Adipocyte (in vitro differentiated cells): ENCODE measurements around the gene GATAD2A.
"Not testable (repeated sequence)": the region's sequence is repeated elsewhere in the genome, so short reads cannot be mapped to it uniquely, and the experiment has no call there.

Source experiments
- DNase-seq: peaks from one replicate; pipeline ENCODE4 v3.0.0-alpha.2; 2015; ENCODE audit warnings: low read depth
- H3K27me3 ChIP-seq: replicated peaks from 2 replicates; pipeline ENCODE4 v1.7.0; 2013; ENCODE audit warnings: mild to moderate bottlenecking, low read length, moderate library complexity; ENCODE audit not compliant: control insufficient read depth, insufficient read depth
- H3K36me3 ChIP-seq: 2 replicates; pipeline ENCODE4 v1.7.0; 2013; ENCODE audit warnings: low read length, mild to moderate bottlenecking, moderate library complexity; ENCODE audit not compliant: control insufficient read depth, insufficient read depth, severe bottlenecking
- H3K4me1 ChIP-seq: 2 replicates; pipeline ENCODE4 v1.7.0; 2013; ENCODE audit warnings: mild to moderate bottlenecking, low read length, moderate library complexity; ENCODE audit not compliant: control insufficient read depth, insufficient read depth
- H3K4me3 ChIP-seq: 2 replicates; pipeline ENCODE4 v1.7.0; 2013; ENCODE audit warnings: mild to moderate bottlenecking, low read length, moderate library complexity
- H3K9ac ChIP-seq: 2 replicates; pipeline ENCODE4 v1.7.0; 2013; ENCODE audit warnings: mild to moderate bottlenecking, low read length, moderate library complexity
- H3K9me3 ChIP-seq: 2 replicates; pipeline ENCODE4 v1.7.0; 2013; ENCODE audit warnings: mild to moderate bottlenecking, low read length, moderate library complexity; ENCODE audit not compliant: control insufficient read depth

GATAD2A gene

DNA sequence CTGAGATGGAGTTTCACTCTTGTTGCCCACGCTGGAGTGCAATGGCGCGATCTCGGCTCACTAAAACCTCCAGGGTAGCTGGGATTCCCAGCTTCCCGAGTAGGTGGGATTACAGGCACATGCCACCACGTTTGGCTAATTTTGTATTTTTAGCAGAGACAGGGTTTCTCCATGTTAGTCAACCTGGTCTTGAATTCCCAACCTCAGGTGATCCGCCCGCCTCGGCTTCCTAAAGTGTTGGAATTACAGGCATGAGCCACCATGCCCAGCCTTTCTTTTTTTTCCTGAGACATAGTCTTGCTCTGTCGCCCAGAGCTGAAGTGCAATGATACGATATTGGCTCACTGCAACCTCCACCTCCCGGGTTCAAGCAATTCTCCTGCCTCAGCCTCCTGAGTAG lies 25.2 kb upstream of the GATAD2A start:
- DNase-seq, H3K9ac ChIP-seq, H3K36me3 ChIP-seq, H3K4me3 ChIP-seq, H3K27me3 ChIP-seq, H3K9me3 ChIP-seq: not testable (repeated sequence)
- peaks cover 11% of the 10 kb centered on the region for H3K4me1 ChIP-seq

DNA sequence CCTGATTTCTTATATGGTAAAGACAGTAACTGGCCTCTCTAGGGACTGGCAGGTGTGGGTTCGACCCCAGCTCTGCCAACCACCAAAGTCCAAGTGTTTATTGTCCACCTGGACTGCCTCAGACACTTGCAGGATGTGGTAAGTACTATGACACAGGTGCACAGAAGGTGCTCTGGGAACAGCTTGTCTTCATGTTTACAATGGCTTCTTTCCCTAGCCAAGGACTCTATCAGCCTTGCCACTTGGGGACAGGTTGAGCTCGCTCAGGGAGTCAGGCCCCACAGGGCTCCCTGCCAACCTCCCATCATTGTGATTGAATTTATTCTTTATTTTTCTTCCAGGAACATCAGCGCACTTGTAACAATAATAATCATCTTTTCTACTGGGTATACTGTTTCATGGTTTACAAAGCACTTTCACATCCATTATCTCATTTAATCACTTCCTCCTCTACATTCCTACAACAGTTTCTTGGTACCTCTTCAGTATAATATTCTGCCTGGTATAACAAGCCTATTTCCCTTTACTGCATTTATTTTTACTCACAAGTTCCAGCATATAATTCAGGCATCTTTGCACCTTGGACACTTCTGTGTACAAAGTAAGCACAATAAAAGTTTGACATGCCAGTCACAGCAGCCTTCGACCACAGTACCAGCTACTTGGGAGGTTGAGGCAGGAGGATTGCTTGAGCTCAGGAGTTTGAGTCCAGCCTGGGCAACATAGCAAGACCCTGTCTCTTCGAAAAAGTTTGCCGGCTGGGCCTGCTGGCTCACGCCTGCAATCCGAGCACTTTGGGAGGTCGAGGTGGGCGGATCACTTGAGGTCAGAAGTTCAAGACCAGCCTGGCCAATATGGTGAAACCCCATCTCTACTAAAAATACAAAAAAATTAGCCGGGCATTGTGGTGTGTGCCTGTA lies 24.2 kb upstream of the GATAD2A start:
- H3K4me3 ChIP-seq, result no peak overlapping the region
- DNase-seq, result no peak
- H3K9ac ChIP-seq, result no peak overlapping the region
- H3K4me1 ChIP-seq, result peaks cover 12% of the 10 kb centered on the region
- no peaks in the 10 kb centered on the region for H3K27me3 ChIP-seq
- no peaks in the 10 kb centered on the region for H3K36me3 ChIP-seq
- no peaks in the 10 kb centered on the region for H3K9me3 ChIP-seq

DNA sequence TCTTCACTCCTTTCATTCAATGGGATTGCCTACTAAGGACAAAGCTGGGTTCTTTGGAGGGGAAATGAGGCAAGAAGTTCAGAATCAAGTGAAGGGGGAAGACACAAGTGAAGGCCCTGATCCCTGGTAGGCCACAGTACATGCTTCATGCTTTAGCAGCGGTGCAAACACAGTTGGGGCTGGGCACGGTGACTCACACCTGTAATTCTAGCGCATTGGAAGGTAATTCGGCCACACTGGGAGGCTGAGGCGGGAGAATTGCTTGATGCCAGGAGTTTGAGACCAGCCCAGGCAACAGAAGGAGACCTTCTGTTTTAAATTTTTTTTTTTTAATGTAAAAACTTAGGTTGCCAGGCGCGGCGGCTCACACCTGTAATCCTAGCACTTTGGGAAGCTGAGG lies 23.4 kb upstream of the GATAD2A start:
- H3K9me3 ChIP-seq, result no peaks in the 10 kb centered on the region
- H3K9ac ChIP-seq, result no peak overlapping the region
- no peaks in the 10 kb centered on the region for H3K36me3 ChIP-seq
- H3K27me3 ChIP-seq, result no peaks in the 10 kb centered on the region
- H3K4me1 ChIP-seq, result peaks cover 19% of the 10 kb centered on the region
- no peak for DNase-seq
- no peak overlapping the region for H3K4me3 ChIP-seq

DNA sequence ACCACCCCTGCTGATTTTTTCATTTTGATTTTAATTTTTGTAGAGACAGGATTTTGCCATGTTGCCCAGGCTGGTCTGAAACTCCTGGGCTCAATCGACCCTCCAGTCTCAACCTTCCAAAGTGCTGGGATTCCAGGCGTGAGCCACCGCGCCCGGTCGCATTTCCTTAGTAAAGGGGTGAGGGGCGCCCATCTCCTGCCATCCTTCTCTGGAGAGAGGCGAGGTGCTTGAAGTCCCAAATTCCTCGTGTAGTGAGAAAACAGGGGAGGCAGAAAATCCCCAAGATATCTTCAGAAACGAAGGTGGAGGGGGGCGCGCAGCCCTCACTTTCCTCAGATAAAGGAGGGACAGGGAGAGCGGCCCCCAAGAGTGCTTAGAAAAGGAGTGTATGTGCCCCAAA lies 21.0 kb upstream of the GATAD2A start:
- DNase-seq, result no peak
- H3K4me3 ChIP-seq, result peak overlapping the region; percentile 83
- no peaks in the 10 kb centered on the region for H3K27me3 ChIP-seq
- H3K9ac ChIP-seq, result peak overlapping the region; percentile 93
- peaks cover 28% of the 10 kb centered on the region for H3K4me1 ChIP-seq
- no peaks in the 10 kb centered on the region for H3K9me3 ChIP-seq
- no peaks in the 10 kb centered on the region for H3K36me3 ChIP-seq

DNA sequence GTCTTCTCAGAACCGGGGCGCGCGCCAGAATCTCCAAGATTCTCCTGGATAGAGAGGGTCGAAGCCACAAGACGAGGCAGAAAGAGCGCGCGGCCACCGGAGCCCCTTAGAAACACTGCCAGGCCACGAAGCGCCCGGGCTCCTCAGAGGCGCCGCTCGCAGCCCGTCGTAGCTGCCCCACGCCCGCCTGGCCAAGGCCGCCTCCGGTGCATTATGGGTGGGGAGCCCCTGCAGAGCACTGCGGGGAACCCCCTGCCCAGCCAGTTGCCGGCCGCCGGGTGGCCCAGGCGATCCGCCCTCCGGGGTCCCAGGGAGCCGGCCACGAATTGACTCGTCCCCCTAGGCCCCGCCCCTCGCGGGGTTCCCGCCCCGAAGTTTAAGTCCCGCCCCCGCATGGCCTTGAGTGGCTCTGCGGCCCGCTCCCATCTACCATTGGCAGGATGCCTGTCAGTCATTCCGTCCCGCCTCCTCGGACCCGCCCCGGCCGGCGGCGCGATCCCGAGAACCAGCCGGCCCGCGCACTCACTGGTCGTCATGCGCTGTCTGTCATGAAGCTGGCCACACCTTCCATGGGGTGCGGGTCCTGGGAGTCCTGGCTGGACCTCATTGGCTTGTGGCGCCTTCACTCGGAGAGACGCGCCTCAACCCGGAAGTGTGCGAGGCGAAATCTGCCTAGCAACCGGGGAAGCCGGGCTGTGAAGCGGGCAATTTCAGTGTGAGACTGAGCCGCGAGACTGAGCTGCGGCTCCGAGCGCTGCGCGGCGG lies 20.2 kb upstream of the GATAD2A start:
- Histone ChIP-seq H3K27me3 (no peaks in the 10 kb centered on the region), H3K4me3 (peak overlapping the region; percentile 92), H3K9ac (peak overlapping the region; percentile 94), H3K4me1 (peaks cover 25% of the 10 kb centered on the region), H3K9me3 (no peaks in the 10 kb centered on the region), H3K36me3 (no peaks in the 10 kb centered on the region)
- DNase-seq, result peak; percentile 100

DNA sequence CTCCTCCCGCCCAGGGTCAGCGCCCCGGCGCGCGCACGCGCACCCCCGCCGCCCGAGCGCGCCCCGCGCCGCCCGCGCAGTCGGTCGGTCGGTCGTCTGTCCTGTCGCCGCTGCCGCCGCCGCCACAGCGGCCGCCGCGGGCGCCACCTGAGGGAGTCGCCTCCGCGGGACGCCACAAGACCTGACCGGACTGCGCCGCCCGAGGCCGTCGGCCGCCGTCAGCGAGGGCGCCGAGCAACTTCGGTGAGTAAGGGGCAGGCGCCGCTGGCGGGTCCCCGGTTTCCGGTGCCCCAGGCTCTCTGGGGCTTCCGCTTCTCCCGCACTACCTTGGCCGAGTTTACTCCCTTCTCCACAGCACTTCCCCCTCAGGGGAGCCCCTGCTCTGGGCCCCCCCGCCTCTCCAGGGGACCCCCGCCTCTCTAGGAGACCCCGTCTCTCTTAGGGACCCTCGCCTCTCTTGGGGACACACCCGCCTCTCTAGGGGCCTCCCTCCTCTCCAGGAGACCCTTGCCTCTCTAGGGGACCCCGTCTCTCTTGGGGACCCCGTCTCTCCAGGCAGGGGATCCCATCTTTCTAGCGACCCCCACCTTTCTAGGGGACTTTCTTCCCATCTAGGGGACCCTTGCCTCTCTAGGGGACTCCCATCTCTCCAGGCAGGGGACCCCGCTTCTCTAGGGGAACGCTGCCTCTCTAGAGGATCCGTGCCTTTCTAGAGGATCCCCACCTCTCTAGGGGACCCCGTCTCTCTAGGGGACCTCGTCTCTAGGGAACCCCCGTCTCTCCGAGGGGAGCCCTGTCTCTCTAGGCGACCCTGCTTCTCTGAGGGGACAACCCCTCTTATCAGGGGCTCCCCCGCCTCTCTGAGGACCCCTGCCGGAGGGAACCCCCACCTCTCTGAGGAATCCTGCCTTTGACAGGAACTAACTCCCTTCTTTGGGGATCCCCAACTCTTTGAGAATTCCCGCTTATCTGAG lies 19.3 kb upstream of the GATAD2A start:
- Histone ChIP-seq H3K9ac (peak overlapping the region; percentile 94), H3K27me3 (no peaks in the 10 kb centered on the region), H3K4me3 (peak overlapping the region; percentile 92), H3K4me1 (peaks cover 25% of the 10 kb centered on the region), H3K36me3 (no peaks in the 10 kb centered on the region), H3K9me3 (no peaks in the 10 kb centered on the region)
- DNase-seq, result peak; percentile 34

DNA sequence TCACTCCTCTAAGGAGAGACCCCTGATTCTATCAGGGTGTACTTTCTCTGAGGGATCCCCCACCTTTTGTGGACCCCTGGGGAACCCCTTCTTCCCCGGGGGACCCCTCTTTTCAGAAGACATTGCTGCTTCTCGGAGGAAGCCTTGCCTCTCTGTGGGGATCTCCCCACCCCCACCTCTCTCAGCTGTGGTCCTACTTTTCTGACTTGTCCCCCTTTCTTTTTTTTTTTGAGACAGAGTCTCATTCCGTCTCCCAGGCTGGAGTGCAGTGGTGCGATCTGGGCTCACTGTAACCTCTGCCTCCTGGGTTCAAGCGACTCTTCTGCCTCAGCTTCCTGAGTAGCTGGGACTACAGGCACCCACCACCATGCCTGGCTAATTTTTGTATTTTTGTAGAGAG lies 18.4 kb upstream of the GATAD2A start:
- H3K4me3 ChIP-seq, result peak overlapping the region; percentile 92
- peaks cover 30% of the 10 kb centered on the region for H3K4me1 ChIP-seq
- DNase-seq, result no peak
- H3K9ac ChIP-seq, result peak overlapping the region; percentile 94
- no peaks in the 10 kb centered on the region for H3K27me3 ChIP-seq
- no peaks in the 10 kb centered on the region for H3K9me3 ChIP-seq
- H3K36me3 ChIP-seq, result no peaks in the 10 kb centered on the region

DNA sequence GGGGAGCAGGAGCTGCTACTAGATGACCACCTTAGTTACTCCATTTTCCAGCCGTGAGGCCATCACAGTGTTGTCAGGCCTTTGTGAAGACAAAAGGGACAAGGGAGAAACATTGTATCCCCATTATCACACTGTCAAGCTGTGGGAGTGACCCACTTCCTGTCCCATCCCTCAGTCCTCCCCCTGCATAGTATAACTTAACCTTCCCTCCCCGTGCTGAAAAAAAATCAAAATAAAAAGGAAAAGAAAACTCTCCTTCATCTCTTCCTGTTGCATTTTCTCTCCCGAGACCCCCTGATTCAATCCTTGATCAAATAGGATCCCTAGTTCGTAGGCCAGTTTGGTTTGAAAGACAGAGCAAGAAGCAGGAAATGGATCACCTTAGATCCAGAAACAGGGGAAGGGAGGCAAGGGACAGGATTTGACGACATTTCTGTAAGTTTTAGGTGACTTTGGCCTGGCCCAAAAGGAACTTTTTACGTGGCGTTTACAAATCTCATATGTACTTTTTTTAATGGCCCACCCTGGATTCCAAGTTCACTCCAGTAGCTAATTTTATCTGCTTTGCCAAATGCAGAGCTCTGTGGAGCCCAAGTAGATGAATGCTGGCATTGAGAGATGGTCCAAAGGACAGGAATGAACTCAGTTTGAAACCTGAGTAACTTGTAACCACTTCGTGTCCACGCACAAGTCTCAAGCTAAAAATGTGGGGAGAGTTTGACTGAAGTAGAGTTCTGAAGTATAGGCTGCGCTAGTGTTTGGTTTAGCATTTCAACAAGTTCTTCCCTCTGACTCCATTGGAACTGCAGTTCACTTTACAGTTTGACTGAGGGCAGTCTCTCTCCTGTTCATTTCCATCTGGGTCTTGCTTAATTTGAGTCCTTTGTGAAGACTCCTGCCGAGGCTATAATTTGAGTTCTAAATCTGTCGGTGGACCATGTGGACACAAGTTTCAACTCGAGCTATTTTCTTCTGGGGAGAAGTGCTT lies 16.6 kb upstream of the GATAD2A start:
- H3K27me3 ChIP-seq, result no peaks in the 10 kb centered on the region
- H3K4me1 ChIP-seq, result peaks cover 30% of the 10 kb centered on the region
- no peak for DNase-seq
- no peak overlapping the region for H3K4me3 ChIP-seq
- H3K9me3 ChIP-seq, result no peaks in the 10 kb centered on the region
- H3K9ac ChIP-seq, result no peak overlapping the region
- no peaks in the 10 kb centered on the region for H3K36me3 ChIP-seq

DNA sequence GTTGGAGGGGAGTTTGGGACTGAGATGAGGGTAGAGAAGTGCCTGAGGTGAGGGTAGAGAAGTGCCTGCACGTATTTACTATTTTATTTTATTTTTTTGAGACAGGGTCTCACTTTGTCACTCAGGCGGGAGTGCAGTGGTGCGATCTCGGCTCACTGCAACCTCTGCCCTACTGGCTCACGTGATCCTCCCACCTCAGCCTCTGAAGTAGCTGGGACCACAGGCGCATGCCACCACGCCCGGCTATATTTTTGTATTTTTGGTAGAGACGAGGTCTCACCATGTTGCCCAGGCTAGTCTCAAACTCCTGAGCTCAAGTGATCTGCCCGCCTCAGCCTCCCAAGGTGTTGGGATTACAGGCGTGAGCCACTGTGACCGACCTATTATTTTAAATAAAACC lies 15.8 kb upstream of the GATAD2A start:
- peaks cover 26% of the 10 kb centered on the region for H3K4me1 ChIP-seq
- H3K9ac ChIP-seq, DNase-seq, H3K4me3 ChIP-seq, H3K9me3 ChIP-seq, H3K36me3 ChIP-seq, H3K27me3 ChIP-seq: not testable (repeated sequence)

DNA sequence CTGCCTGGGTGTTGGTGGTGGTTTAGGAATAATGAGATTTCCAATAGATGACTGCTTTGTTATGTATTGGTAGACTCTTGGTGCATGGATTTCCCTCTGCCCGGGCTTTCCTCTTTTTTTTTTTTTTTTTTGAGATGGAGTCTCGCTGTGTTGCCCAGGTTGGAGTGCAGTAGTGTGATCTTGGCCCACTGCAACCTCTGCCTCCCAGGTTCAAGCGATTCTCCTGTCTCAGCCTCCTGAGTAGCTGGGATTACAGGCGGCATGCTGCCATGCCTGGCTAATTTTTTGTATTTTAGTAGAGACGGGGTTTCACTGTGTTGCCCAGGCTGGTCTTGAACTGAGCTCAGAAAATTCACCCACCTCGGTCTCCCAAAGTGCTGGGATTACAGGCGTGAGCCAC lies 11.1 kb upstream of the GATAD2A start:
- not testable (repeated sequence) for H3K27me3 ChIP-seq, H3K4me3 ChIP-seq, DNase-seq, H3K4me1 ChIP-seq, H3K9me3 ChIP-seq, H3K36me3 ChIP-seq, H3K9ac ChIP-seq
